GM12864 (cell line): ENCODE measurements around the gene SRRM2.

Source experiments
- DNase-seq: peaks from one replicate; pipeline ENCODE4 v3.0.0-alpha.2; 2011; ENCODE audit warnings: low read depth
- H3K4me3 ChIP-seq: 2 replicates; pipeline ENCODE4 v1.5.1; 2011; ENCODE audit warnings: mild to moderate bottlenecking, low read depth, low read length, control low read depth
- TF ChIP-seq, protein P1 (sequence below): IDR thresholded peaks from 2 replicates; pipeline ENCODE4 v1.5.1; 2011; ENCODE audit warnings: low read depth, mild to moderate bottlenecking, moderate library complexity, low read length, control low read depth, inconsistent platforms; ENCODE audit errors: missing control alignments

The SRRM2 gene

DNA sequence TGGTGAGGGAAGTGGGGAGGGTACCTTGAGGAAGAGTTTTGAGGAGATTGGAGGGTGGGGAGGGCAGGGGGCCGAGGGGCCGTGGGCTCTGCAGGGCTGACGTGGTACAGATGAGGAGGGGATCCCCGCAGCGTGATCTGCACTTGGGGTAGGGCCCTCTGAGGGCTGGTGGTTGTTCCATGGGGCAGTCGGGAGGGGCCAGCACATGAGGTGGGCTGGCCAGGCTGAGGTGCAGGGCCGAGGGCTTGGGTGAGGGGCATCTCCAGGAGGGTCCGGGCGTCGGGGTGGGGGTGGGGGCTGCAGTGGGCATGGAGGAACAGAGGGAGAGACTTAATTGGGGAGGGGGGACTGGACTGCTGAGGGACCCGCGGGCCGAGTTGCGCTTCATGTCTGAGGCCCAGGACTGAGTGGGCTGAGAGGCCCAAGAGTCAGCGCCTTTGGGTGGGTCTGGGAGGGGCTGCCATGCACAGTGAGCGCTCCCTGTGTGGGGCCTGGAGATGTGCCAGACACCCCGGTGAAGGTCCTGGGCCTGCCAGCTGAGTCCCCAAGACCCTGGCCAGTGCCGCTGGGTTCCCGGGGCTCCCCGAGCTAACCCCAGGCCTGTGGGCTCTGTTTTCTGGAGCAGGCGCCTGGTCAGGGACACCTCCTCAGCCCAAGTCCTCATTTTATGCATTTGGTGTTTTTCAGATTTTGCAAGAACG, 45.7 kb upstream of the SRRM2 start:
- no peak for DNase-seq
- TF ChIP-seq, protein P1, sequence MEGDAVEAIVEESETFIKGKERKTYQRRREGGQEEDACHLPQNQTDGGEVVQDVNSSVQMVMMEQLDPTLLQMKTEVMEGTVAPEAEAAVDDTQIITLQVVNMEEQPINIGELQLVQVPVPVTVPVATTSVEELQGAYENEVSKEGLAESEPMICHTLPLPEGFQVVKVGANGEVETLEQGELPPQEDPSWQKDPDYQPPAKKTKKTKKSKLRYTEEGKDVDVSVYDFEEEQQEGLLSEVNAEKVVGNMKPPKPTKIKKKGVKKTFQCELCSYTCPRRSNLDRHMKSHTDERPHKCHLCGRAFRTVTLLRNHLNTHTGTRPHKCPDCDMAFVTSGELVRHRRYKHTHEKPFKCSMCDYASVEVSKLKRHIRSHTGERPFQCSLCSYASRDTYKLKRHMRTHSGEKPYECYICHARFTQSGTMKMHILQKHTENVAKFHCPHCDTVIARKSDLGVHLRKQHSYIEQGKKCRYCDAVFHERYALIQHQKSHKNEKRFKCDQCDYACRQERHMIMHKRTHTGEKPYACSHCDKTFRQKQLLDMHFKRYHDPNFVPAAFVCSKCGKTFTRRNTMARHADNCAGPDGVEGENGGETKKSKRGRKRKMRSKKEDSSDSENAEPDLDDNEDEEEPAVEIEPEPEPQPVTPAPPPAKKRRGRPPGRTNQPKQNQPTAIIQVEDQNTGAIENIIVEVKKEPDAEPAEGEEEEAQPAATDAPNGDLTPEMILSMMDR: no peak
- no peak overlapping the region for H3K4me3 ChIP-seq

DNA sequence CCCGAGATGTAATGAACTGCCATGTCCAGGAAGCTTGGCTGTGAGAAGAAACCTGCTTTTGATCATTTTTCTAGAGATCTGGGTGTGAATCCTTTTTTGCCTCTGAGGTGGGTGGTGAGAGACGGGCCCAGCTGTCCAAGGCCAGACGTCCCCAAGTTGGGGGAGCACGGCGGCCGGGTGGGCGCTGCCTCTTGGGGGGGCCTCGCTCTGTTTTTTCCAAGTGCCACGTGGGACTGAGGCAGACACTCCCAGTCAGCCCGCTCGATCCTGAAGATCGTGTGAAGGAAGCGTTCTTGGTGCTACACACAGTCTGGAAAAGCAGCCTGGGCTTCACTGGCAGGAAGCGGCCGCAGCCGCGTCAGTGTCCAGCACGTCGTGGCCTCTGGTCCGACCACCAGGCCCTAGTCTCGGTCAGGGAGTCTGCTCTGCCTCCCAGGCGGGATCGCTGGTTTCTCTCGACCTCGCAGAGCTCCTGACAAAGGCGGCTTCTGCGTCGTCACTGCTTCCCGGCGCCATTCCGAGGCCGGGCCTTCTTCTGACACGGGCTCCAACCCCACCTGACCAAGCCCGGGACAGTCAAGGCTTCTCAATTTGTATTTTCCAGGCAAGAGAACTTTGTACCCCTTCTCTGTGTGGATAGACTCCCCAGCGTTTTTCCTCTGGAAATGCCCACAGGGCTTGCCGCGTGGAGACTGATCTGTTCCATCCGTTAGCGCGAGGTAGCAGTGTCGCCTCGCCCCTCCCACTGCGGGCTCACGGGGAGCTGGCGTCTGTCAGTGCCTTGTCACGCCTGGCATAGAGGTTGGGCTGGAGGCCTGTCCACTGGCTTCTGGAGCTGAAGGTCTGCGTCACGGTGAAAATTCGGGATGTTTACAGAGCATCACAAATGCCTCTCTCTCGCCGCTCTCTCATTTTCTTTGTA, 44.8 kb upstream of the SRRM2 start:
- H3K4me3 ChIP-seq: no peak overlapping the region
- DNase-seq: no peak
- TF ChIP-seq, protein P1: no peak

DNA sequence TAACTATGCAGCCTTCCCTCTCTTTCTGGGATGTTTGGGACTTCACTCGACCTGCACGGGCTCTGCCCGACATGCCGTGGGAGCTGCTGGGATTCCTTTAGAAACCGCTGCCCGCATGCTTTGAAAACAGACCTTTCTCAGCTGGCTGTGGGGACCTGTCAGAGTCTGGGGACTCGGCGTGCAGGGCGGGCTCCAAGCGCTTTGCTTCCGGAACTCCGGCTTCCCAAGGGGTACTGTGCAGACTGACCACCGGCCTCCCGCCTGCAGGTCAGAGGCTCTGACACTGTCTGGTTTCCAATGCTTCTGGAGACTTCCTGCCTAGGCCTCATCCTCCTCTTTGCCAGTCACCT, 44.2 kb upstream of the SRRM2 start:
- H3K4me3 ChIP-seq: no peak overlapping the region
- TF ChIP-seq, protein P1: no peak
- DNase-seq: no peak

DNA sequence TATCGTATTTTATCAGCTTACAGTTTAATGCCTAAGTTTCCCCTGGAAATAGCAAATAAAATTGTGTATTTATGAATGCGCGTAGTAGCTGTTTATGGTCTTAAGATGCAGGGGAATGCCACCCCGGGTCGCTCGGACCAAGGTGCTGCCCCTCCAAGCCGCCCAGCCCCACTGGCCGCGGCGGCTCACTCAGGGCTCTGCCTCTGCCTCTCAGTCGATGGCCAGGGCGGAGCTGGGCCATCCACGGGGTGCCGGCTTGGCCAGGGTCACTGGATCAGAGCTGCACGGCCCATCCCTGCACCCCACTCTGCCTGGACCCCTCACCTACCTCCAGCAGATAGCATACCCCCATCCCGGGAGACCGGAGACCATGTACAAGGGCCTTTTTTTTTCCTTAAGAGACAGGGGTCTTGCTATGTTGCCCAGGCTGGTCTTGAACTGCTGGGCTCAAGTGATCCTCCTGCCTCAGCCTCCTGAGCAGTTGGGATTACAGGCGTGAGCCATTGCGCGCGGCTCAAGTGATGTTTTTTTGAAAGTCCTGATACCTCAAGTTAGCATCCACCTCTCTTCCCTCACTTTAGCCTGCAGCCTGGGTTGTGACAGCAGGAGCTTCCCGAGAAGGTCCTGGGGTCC, 43.4 kb upstream of the SRRM2 start:
- DNase-seq: no peak
- H3K4me3 ChIP-seq: no peak overlapping the region
- TF ChIP-seq, protein P1: no peak

DNA sequence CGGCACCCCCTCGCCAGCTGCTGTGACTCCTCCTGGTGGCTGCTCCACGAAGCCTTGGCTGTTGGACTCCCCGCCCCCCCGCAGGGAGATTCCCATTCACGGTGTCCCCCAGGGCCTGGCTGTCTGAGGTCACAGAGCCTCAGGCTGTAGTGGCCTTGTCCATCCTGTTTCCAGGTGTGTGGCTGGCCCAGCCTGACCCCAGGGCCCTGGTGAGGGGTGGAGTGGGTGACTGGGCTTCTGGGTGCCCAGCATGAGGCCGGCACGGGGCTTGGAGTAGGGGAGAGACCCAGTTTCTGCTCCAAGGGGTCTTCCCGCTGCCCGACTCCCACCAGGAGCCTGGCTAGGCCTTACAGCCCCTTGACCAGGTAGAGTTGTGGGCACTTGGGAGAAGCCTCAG, 42.9 kb upstream of the SRRM2 start:
- DNase-seq: no peak

DNA sequence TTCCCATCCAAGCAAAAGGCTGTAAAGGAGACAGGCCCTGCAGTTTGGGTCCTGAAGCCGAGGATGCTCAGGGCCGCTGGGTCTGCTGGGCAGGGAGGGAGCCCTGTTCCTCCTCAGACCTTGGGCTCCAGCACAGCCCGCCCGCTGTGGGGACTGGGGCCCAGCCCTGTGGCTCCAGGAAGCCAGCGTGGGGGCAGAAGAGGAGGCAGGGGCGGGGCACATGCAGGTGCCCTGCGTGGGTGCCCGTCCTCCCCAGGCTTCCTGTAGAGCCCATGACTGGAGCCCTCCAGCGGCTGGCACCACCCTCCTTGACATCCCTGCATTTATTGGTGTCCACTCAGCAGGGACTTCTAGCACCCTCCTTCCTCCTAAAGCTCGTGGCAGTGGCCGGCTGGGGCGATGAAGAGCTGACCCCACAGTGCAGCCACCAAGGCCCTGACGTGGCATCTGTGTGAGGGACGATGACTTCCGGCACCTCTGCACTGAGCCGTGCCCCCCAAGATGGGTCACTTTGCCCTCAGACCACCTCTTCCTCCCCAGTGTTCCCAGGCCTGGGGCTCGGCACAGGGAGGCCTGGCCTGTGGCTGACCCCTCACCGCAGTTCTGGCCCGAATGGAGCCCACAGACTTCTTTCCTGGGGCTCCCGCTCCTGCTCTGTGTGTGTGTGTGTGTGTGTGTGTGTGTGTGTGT, 42.3 kb upstream of the SRRM2 start:
- TF ChIP-seq, protein P1: no peak
- no peak overlapping the region for H3K4me3 ChIP-seq
- DNase-seq: no peak

More for the DNA sequence above, 42.9 kb upstream of the SRRM2 start:
- H3K4me3 ChIP-seq: no peak overlapping the region
- TF ChIP-seq, protein P1: no peak
